Stimulated activated CD8-positive, alpha-beta memory T cell treated with anti-CD3 and anti-CD28 coated beads, Interleukin-2, amount 100 ng/mL, for 1 hour (primary cell): ENCODE data around the gene SMAD5.

Experiments
- DNase-seq, 2 donors: peaks; one replicate each; pipeline ENCODE4 v3.0.0-alpha.2; 2020; ENCODE audit warnings: low read depth in 2 of 2

Gene SMAD5

DNA sequence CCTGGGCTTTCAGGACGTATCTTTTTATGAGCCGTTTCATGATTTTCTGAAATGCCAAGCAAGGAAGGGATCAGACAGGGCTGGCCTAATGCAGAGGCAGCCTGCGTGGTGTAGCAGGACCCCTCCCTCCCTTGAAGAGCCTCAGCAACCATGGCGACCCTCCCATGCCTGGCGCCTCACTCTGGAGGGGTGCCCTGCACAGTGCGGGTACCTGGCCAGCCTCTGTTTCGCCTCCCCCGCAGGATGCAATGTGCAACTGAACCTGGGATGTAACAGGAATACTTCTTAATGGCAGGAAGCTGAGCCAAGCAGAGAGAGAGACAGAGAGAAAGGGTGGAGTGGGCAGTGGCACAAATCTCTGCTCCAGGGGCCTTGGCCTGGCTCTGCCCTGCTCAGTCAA is 83.6 kb downstream of the SMAD5 start:
- DNase-seq, result no peak

GRCh38 chr5:136221340-136221739 is 88.7 kb downstream of the SMAD5 start:
- no peak for DNase-seq

DNA sequence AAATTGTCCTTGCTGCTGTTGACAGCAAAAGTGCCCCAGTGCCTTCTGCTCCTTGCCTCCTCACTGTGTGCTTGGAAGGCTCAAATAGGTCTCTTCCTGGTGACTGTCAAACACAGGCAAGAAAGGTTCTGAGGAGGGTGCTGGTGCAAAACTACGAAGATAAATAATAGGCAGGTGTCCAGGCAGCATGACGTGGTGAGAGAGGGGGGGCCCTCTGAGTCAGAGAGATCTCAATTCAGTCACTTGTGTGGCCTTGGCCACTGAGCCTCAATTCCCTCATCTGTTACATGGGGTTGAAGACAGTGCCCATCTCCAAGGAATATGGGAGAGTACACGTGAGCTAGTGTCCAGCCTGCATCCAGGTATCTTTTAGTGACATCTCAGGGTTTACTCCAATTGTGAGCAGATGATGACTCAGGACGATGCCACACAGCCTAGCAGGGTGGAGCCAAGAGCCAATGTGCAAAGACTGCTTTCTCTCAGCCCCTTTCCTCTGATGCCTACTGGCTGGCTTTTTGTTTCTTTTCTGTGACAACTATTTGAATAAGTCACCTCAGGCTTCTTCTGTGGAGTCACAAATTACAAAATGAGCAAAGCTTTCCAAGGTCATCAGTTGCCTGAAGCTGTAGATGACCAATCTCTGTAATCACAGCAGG is 90.1 kb downstream of the SMAD5 start:
- DNase-seq, result no peak

- no peak for DNase-seq
Observed at GRCh38 chr5:136225796-136226195, 93.2 kb downstream of the SMAD5 start.

GRCh38 chr5:136226401-136226800 is 93.8 kb downstream of the SMAD5 start:
- DNase-seq, result no peak

- no peak for DNase-seq
Observed at GRCh38 chr5:136228136-136228757, 95.6 kb downstream of the SMAD5 start.

- DNase-seq, result no peak
Observed at GRCh38 chr5:136230176-136230575, 97.5 kb downstream of the SMAD5 start.

DNA sequence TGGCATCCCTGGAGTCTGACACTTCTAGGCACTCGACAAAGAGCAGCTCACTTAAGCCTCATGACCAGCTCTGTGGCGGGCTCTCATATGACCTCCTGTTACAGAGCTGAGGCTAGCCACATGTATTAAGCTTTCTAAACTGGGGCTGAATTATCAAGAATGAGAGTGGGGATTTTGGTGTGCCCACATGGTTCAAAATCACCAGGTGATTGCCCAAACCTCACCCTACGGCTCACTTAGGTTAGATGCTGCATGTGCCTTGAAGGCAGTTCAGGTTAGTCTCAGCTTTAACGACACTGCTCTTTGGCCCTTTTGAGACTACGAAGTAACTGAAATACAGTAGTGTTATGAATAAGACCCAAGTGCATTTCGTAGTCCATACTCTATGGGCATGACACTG is 99.7 kb downstream of the SMAD5 start:
- no peak for DNase-seq
